ENCODE results near the gene ACOT13.
"Not testable (repeated sequence)": the region's sequence is repeated elsewhere in the genome, so short reads cannot be mapped to it uniquely, and the experiment has no call there.

The ACOT13 gene

DNA sequence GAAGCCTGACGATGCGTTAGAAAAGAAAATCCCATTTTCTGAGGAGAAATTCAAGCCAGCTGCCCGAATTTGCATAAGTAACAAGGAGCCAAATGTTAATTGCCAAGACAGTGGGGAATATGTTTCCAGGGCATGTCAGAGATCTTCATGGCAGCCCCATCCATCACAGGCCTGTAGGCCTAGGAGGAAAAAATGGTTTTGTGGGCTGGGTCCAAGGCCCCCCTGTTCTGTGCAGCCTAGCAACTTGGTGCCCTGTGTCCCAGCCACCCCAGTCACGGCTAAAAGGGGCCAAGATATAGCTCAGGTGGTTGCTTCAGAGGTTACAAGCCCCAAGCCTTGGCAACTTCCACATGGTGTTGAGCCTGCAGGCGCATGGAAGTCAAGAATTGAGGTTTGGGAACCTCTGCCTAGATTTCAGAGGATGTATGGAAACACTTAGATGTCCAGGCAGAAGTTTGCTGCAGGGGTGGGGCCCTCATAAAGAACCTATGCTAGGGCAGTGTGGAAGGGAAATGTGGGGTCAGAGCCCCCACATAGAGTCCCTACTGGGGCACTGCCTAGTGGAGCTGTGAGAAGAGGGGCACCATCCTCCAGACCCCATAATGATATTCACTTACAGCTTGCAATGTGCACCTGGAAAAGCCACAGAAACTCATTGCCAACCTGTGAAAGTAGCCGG is 64.7 kb downstream of the ACOT13 start:
- not testable (repeated sequence) for DNase-seq

DNA sequence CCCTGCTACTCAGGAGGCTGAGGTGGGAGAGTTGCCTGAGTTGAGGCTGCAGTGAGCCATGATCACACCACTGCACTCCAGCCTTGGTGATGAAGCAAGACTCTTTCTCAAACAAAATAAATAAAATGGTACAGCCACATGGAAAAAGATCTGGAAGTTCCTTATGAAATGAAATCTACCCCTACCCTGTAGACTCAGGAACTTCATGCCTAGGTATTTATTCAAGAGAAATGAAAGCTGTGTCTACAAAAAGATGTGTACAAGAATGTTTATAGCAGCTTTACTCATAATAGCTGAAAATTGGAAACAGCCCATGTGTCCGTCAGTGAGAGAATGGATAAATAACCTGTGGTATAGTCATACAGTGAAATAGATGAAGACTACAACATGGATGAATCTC is 67.3 kb downstream of the ACOT13 start:
- no peak for DNase-seq

DNA sequence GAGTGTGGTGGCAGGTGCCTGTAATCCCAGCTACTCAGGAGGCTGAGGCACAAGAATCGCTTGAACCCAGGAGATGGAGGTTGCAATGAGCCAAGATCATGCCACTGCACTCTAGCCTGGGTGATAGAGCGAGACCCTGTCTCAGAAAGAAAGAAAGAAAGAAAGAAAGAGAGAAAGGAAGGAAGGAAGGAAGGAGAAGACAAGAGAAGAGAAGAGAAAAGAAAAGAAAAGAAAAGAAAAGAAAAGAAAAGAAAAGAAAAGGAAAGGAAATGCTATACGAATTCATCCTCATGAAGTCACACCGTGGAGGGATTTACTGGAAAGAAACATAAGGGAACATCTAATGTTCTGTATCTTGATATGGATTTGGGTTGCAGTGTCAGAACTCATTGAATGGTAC is 67.8 kb downstream of the ACOT13 start:
- DNase-seq, result not testable (repeated sequence)

DNA sequence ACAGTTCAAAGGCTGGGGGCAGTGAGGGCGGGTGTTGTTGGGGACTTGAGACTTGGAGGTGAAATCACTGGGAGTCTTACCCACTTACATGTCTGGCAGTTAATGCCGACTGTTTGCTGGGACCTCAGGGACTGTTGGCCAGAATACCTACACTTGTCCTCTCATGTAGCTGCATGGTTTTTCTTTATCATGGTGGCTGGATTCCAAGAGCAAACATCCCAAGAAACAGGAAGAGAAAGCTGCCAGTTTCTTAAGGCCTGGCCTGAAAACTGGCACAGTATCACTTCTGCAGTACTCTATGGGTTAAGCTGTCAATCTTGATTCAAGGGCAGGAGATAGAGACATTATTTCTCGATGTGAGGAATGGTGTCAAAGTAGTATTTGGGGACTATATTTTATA is 71.9 kb downstream of the ACOT13 start:
- no peak for DNase-seq

DNA sequence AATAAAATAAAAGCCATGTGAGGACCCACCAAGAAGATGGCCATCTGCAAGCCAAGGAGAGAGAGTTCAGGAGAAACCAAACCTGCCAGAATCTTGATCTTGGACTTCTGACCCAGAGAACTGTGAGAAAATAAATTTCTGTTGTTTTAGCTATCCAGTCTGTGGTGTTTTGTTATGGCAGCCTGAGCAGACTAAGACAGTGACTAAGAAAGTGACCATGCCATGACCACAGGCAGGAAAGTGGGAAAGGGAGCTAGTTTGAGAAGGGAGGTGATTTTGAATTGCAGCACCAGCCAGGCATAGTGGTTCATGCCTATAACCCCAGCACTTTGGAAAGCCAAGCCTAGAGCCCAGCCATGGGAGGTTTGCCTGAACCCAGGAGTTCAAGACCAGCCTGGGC is 74.0 kb downstream of the ACOT13 start:
- no peak for DNase-seq

DNA sequence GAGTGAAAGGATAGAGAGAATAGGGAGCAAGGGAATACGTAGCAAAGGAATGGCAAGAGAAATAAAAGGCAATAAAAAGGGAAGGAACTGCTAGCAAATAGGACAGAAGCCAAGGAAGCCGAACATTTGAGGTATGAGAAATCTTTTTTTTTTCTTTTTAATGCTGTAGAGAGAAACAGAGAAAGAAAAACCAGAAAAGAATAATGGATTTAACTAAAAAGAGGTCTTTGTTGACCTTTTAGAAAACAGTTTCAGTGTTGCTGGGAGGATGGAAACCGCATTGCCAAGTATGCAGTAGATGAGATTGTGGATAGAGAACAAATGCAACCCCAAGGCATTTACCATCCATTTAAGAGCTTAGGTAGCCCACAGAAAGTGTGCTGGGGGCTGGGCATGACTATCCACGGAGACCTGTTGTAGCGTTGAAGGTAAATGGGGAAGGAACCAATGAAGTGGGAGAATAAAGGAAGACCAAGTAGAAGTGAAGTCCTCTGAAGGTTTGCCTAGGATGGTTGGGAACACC is 75.4 kb downstream of the ACOT13 start:
- no peak for DNase-seq

DNA sequence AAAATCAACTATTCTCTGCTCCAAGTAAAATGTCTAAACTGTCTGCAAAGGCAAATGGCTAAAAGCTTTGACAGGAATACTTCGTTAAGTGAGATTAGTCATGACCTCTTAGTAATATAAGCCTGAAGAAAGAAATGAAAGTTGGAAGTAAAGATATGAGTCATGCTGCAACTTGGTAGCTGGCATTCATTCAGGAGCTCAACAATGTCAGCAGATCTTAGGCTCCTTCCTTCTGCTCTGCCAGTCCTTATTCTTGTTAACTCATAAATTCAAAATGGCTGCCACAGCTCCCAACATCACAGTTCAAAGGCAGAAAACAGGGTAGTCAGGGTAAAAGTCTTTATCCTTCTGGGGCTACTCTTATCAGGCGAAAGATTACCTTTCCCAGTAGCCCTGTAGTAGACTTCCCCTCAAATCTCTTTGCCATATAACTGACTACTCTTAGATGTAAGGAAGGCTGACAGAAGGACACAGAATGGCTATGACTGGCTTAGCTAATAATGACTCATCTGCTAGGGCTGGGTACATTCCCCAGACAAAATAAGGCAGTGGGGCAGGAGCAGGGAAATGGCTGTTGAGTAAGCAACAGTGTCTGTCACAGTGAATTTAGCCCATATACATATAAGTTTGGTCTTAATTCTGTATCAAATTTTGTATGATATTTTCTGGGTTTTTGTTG is 76.5 kb downstream of the ACOT13 start:
- DNase-seq, result no peak

DNA sequence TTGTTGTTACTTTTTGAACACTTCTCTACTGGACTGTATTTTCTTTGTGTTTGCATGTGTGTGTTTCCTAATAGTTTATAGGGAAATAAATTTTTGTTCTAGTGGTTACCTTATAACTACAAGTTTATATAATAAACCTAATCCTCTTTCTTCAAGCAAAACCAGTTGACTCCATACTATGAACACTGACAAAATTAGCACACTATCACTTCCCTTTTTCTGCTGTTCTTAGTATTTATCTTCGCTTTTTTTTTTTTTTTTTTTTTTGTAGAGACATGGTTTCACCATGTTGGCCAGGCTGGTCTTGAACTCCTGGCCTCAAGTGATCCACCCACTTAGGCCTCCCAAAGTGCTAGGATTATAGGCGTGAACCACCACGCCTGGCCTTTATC is 77.1 kb downstream of the ACOT13 start:
- DNase-seq, result no peak

DNA sequence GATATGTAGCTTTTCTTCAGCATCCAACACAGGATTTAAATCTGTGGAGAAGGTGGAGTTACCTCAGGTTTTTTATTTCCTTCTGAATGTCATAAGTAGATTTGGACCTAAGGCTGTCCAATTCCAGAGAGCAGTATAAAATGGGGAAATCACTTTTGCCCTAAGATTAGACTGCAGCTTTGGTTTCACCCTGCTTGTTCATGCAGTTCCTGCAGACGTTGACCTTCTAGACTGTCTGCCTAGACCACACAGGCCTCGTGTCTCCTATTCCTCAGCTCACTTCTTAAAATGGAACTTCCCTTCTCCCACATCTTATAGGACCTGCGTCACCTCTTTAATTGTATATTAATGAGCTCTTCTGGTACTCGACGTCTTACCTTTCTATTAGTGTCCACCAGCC is 78.0 kb downstream of the ACOT13 start:
- no peak for DNase-seq

DNA sequence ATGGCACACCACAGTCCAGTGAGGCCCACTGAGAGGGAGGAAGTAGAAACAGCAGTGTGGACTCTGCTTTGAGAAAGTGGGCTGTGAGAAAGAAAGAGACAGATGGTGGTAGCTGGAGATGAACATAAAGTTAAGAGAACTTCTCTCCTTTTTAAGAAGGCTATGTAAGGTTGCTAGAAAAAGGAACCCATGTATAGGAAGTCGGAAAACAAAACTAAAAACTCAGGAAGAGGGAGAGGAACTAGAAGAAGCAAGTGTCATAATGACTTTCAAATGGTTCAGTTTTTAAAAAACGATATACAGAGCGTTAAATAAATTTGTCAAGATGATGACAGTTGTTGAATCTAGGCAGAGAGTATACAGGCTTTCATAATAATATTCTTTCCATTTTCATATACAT is 82.4 kb downstream of the ACOT13 start:
- no peak for DNase-seq

DNA sequence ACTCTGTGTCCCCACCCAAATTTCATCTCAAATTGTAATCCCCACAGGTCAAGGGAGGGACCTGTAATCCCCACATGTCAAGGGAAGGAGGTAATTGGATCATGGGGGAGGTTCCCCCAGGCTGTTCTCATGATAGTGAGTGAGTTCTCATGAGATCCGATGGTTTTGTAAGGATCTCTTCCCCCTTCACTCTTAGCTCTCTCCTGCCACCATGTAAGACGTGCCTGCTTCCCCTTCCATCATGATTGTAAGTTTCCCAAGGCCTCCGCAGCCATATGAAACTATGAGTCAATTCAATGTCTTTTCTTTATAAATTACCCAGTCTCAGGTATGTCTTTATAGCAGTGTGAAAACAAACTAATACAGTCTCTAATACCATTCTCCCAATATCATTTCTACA is 84.0 kb downstream of the ACOT13 start:
- not testable (repeated sequence) for DNase-seq

DNA sequence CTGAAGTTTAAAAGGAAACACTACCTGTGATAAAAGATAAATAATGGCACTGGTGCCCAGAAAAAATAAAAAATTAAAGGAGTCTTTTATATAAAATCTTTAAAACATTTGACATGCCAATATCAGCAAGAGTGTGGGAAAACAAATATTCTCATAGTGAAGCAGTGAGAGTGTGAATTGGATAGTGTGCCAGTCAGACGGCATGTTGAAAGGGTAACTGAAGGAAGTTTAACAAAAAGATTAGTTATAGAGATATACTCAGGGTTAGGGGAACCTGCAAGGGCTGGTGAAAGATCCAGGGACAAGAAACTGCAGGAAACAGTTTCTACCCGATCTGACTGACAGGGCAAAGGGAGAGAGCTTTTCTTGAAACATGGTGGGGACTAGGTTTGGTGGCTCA is 85.6 kb downstream of the ACOT13 start:
- no peak for DNase-seq

DNA sequence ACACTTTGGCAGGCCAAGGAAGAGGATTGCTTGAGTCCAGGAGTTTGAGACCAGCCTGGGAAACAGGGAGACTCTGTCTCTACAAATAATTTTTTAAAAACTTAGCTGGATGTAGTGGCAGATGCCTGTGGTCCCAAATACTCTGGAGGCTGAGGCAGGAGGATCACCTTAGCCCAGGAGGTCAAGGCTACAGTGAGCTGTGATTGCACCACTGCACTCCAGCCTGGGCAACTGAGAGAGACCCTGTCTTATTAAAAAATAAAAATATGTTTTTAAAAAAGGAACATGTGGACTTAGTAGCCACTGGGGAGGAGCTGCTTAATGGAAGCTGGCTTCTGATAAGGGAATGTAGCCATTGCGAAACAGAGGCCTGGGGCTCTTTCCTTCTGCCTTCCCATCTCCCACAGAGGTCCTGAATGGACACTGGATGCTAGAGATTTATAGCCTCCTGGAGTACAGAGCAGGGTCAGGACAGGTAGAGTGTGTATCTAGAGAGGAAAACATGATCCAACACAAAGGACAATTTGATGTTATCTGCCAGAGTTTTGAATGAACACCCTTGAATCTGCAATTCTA is 86.1 kb downstream of the ACOT13 start:
- no peak for DNase-seq

DNA sequence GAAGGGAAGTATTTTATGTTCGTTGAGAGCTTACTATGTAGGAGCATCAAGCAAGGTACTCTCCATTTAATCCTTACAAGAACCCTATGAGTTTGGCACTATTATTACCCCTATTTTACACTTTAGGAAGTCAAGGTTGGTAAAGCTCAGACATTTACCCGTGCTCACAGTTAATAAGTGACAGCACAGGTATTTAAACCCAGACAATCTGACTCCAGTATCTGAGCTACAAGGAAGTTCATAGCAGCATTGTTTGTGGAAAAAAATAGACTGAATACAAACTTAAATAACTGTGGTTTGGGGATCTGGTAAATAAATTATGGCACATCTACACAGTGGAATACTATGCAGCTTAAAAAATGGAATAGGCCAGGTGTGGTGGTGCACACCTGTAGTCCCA is 86.7 kb downstream of the ACOT13 start:
- no peak for DNase-seq

DNA sequence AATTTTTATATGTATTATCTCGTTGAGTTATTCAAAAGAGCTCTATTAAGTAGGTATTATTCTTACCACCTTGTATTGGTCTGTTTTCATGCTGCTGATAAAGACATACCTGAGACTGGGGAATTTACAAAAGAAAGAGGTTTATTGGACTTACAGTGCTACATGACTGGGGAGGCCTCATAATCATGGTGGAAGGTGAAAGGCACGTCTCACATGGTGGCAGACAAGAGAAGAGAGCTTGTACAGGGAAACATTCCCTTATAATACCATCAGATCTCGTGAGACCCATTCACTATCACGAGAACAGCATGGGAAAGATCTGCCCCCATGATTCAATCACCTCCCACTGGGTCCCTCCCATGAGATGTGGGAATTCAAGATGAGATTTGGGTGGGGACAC is 87.5 kb downstream of the ACOT13 start:
- not testable (repeated sequence) for DNase-seq

Measured in femur (tissue), 1 donor.